SK-N-SH treated with all-trans-retinoic acid at 6 μM for 48 hours (cell line): ENCODE results near the gene ARHGEF1.

Experiments used
- ATAC-seq: fragments of 200-7000 bp; cut with Tn5 transposase; 3 replicates; pipeline ENCODE4 v1.9.1; 2020; ENCODE audit warnings: mild to moderate bottlenecking, moderate library complexity
- ARNTL ChIP-seq: fragments of 450-650 bp; formaldehyde crosslinking; IDR thresholded peaks from 2 replicates; pipeline ENCODE4 v1.5.0; 2020; ENCODE audit warnings: low read depth, mild to moderate bottlenecking, moderate library complexity, borderline replicate concordance
- BACH2 ChIP-seq: fragments of 250-450 bp; sonication (Bioruptor Pico); IDR thresholded peaks from 2 replicates; pipeline ENCODE4 v1.9.0; 2021; ENCODE audit warnings: mild to moderate bottlenecking, borderline replicate concordance
- CSDC2 ChIP-seq: fragments of 250-450 bp; sonication (Bioruptor Pico); IDR thresholded peaks from 2 replicates; pipeline ENCODE4 v1.5.0; 2020; ENCODE audit warnings: mild to moderate bottlenecking, moderate library complexity
- ESRRG ChIP-seq: fragments of 250-450 bp; sonication (Bioruptor Pico); IDR thresholded peaks from 2 replicates; pipeline ENCODE4 v1.6.1; 2021; ENCODE audit warnings: mild to moderate bottlenecking
- GLIS3 ChIP-seq: fragments of 250-450 bp; sonication (Bioruptor Pico); IDR thresholded peaks from 2 replicates; pipeline ENCODE4 v1.5.0; 2020; ENCODE audit warnings: mild to moderate bottlenecking, moderate library complexity
- OSR1 ChIP-seq: fragments of 250-450 bp; sonication (Bioruptor Pico); IDR thresholded peaks from 2 replicates; pipeline ENCODE4 v1.8.0; 2022; ENCODE audit warnings: moderate library complexity, mild to moderate bottlenecking, inconsistent platforms
- SNAI2 ChIP-seq: fragments of 250-450 bp; sonication (Bioruptor Pico); IDR thresholded peaks from 2 replicates; pipeline ENCODE4 v1.5.0; 2020; ENCODE audit warnings: mild to moderate bottlenecking, moderate library complexity
- TCF4 ChIP-seq: fragments of 250-450 bp; sonication (Bioruptor Pico); IDR thresholded peaks from 2 replicates; pipeline ENCODE4 v1.8.0; 2021; ENCODE audit warnings: mild to moderate bottlenecking, moderate library complexity, borderline replicate concordance
- TOX ChIP-seq: fragments of 250-450 bp; sonication (Bioruptor Pico); IDR thresholded peaks from 2 replicates; pipeline ENCODE4 v1.8.0; 2021; ENCODE audit warnings: mild to moderate bottlenecking, moderate library complexity, borderline replicate concordance
- ZC3H10 ChIP-seq: fragments of 250-450 bp; sonication (Bioruptor Pico); IDR thresholded peaks from 2 replicates; pipeline ENCODE4 v1.5.1; 2021; ENCODE audit warnings: mild to moderate bottlenecking, moderate library complexity
- ZFP3 ChIP-seq: fragments of 250-450 bp; sonication (Bioruptor Pico); IDR thresholded peaks from 2 replicates; pipeline ENCODE4 v1.5.0; 2020; ENCODE audit warnings: mild to moderate bottlenecking, moderate library complexity
- ZNF70 ChIP-seq: fragments of 450-650 bp; formaldehyde crosslinking; IDR thresholded peaks from 2 replicates; pipeline ENCODE4 v1.5.0; 2020; ENCODE audit warnings: mild to moderate bottlenecking, moderate library complexity
- ZNF8 ChIP-seq: fragments of 450-650 bp; formaldehyde crosslinking; IDR thresholded peaks from 2 replicates; pipeline ENCODE4 v1.5.0; 2020; ENCODE audit warnings: mild to moderate bottlenecking, moderate library complexity
- TF ChIP-seq, protein P1 (sequence below): fragments of 250-450 bp; sonication (Bioruptor Pico); IDR thresholded peaks from 2 replicates; pipeline ENCODE4 v1.5.1; 2021; ENCODE audit warnings: mild to moderate bottlenecking, moderate library complexity
- TF ChIP-seq, protein P2 (sequence below): fragments of 250-450 bp; sonication (Bioruptor Pico); IDR thresholded peaks from 2 replicates; pipeline ENCODE4 v1.5.0; 2020; ENCODE audit warnings: mild to moderate bottlenecking, moderate library complexity
- TF ChIP-seq, protein P3 (sequence below): fragments of 250-450 bp; sonication (Bioruptor Pico); IDR thresholded peaks from 2 replicates; pipeline ENCODE4 v1.8.0; 2020; ENCODE audit warnings: mild to moderate bottlenecking, moderate library complexity, borderline replicate concordance
- TF ChIP-seq, protein P4 (sequence below): fragments of 250-450 bp; sonication (Bioruptor Pico); IDR thresholded peaks from 2 replicates; pipeline ENCODE4 v1.8.0; 2021; ENCODE audit warnings: low read depth, mild to moderate bottlenecking, moderate library complexity, borderline replicate concordance
- TF ChIP-seq, protein P5 (sequence below): fragments of 250-450 bp; sonication (Bioruptor Pico); IDR thresholded peaks from 2 replicates; pipeline ENCODE4 v1.5.1; 2020; ENCODE audit warnings: low read depth, mild to moderate bottlenecking, moderate library complexity

The ARHGEF1 gene

DNA sequence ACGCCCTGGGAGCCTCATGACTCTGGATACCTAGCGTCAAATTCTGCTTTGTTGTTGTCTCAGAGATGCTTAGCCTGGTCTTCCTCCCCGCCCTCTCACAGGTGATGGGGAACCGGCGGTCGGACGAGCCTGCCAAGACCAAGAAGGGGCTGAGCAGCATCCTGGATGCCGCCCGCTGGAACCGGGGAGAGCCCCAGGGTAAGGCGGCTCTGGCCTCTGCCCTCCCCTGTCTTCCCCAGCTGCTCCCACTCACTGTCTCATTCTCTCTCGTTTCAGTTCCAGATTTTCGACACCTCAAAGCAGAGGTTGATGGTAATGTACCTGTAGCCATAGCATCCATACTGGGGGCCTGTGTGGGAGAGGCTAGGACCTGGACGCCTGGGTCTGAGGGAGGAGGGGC lies 11.4 kb downstream of the ARHGEF1 start:
- ATAC-seq = no peak
- TF ChIP-seq, protein P1, sequence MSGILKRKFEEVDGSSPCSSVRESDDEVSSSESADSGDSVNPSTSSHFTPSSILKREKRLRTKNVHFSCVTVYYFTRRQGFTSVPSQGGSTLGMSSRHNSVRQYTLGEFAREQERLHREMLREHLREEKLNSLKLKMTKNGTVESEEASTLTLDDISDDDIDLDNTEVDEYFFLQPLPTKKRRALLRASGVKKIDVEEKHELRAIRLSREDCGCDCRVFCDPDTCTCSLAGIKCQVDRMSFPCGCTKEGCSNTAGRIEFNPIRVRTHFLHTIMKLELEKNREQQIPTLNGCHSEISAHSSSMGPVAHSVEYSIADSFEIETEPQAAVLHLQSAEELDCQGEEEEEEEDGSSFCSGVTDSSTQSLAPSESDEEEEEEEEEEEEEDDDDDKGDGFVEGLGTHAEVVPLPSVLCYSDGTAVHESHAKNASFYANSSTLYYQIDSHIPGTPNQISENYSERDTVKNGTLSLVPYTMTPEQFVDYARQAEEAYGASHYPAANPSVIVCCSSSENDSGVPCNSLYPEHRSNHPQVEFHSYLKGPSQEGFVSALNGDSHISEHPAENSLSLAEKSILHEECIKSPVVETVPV (CRISPR knock-in tag) = no peak
- TF ChIP-seq, protein P2, sequence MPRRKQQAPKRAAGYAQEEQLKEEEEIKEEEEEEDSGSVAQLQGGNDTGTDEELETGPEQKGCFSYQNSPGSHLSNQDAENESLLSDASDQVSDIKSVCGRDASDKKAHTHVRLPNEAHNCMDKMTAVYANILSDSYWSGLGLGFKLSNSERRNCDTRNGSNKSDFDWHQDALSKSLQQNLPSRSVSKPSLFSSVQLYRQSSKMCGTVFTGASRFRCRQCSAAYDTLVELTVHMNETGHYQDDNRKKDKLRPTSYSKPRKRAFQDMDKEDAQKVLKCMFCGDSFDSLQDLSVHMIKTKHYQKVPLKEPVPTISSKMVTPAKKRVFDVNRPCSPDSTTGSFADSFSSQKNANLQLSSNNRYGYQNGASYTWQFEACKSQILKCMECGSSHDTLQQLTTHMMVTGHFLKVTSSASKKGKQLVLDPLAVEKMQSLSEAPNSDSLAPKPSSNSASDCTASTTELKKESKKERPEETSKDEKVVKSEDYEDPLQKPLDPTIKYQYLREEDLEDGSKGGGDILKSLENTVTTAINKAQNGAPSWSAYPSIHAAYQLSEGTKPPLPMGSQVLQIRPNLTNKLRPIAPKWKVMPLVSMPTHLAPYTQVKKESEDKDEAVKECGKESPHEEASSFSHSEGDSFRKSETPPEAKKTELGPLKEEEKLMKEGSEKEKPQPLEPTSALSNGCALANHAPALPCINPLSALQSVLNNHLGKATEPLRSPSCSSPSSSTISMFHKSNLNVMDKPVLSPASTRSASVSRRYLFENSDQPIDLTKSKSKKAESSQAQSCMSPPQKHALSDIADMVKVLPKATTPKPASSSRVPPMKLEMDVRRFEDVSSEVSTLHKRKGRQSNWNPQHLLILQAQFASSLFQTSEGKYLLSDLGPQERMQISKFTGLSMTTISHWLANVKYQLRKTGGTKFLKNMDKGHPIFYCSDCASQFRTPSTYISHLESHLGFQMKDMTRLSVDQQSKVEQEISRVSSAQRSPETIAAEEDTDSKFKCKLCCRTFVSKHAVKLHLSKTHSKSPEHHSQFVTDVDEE (CRISPR knock-in tag) = no peak
- TF ChIP-seq, protein P3, sequence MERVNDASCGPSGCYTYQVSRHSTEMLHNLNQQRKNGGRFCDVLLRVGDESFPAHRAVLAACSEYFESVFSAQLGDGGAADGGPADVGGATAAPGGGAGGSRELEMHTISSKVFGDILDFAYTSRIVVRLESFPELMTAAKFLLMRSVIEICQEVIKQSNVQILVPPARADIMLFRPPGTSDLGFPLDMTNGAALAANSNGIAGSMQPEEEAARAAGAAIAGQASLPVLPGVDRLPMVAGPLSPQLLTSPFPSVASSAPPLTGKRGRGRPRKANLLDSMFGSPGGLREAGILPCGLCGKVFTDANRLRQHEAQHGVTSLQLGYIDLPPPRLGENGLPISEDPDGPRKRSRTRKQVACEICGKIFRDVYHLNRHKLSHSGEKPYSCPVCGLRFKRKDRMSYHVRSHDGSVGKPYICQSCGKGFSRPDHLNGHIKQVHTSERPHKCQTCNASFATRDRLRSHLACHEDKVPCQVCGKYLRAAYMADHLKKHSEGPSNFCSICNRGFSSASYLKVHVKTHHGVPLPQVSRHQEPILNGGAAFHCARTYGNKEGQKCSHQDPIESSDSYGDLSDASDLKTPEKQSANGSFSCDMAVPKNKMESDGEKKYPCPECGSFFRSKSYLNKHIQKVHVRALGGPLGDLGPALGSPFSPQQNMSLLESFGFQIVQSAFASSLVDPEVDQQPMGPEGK (CRISPR knock-in tag) = no peak
- TF ChIP-seq ARNTL = no peak
- TF ChIP-seq TCF4 = no peak
- TF ChIP-seq, protein P4, sequence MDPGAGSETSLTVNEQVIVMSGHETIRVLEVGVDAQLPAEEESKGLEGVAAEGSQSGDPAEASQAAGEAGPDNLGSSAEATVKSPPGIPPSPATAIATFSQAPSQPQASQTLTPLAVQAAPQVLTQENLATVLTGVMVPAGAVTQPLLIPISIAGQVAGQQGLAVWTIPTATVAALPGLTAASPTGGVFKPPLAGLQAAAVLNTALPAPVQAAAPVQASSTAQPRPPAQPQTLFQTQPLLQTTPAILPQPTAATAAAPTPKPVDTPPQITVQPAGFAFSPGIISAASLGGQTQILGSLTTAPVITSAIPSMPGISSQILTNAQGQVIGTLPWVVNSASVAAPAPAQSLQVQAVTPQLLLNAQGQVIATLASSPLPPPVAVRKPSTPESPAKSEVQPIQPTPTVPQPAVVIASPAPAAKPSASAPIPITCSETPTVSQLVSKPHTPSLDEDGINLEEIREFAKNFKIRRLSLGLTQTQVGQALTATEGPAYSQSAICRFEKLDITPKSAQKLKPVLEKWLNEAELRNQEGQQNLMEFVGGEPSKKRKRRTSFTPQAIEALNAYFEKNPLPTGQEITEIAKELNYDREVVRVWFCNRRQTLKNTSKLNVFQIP (CRISPR knock-in tag) = no peak
- no peak for TF ChIP-seq CSDC2
- no peak for TF ChIP-seq TOX
- TF ChIP-seq SNAI2 (CRISPR knock-in tag) = no peak
- TF ChIP-seq, protein P5, sequence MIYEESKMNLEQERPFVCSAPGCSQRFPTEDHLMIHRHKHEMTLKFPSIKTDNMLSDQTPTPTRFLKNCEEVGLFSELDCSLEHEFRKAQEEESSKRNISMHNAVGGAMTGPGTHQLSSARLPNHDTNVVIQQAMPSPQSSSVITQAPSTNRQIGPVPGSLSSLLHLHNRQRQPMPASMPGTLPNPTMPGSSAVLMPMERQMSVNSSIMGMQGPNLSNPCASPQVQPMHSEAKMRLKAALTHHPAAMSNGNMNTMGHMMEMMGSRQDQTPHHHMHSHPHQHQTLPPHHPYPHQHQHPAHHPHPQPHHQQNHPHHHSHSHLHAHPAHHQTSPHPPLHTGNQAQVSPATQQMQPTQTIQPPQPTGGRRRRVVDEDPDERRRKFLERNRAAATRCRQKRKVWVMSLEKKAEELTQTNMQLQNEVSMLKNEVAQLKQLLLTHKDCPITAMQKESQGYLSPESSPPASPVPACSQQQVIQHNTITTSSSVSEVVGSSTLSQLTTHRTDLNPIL = no peak
- no peak for TF ChIP-seq BACH2
- TF ChIP-seq ZNF70 (CRISPR knock-in tag) = no peak
- TF ChIP-seq ZC3H10 (CRISPR knock-in tag) = no peak
- TF ChIP-seq OSR1 (CRISPR knock-in tag) = no peak
- TF ChIP-seq, all 23 proteins: peak for 0

DNA sequence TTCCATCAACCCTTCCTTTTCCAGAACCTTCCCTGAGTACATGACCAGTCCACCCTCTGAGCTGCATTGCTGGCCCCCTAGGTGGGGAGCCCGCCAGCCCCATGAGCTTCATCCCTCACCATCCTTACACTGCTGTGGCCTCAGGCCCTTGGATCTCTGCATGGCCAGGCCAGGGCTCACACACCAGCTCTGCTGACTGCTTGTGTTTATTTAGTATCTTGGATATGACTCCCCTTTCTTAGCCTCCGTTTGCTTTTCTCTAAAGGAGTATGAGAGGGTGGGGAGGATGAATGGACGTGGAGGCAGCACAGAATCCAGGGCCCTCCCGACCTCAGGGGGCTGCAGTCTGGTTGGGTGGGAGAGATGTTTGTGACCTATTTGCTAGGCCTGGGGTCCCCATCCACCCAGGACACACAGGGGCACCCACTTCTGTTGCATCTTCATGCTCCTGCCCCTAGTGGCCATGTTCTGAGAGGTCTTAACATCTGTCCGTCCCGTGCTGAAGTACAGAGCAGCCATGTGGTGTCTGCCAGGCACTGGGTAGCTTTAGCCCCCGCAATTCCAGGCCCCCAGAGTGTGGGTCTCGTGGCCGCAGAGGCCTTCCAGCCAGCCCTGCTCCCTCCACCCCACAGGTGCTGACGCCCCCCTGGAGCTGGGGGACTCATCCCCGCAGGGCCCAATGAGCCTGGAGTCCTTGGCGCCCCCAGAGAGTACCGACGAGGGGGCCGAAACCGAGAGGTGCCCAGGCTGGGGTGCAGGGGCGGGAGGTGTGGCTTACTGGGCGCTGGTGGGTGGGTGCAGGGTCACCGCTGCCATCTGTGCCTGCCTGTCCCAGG lies 13.0 kb downstream of the ARHGEF1 start:
- peak; percentile 63 for ATAC-seq
- TF ChIP-seq, protein P2 (CRISPR knock-in tag) = no peak
- no peak for TF ChIP-seq BACH2
- no peak for TF ChIP-seq OSR1 (CRISPR knock-in tag)
- TF ChIP-seq ZFP3 = no peak
- no peak for TF ChIP-seq SNAI2 (CRISPR knock-in tag)

DNA sequence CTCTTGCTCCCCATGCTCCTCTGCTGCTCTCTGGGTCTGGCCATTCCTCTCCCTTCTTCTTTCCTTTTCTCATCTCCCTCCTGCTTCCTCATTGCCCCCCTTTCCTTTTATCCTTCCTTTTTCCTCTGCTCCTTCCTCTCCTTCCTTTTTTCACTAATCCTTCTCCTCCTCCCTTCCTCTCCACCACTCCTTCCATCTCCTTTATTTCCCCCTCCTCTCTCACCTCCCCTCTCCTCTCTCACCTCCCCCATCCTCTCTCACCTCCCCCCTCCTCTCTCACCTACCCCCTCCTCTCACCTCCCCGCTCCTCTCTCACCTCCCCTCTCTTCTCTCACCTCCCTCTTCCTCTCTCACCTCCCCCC lies 13.6 kb downstream of the ARHGEF1 start:
- no peak for ATAC-seq
- TF ChIP-seq, protein P5 = no peak
- TF ChIP-seq ZC3H10 (CRISPR knock-in tag) (no peak), ZNF8 (CRISPR knock-in tag) (no peak), GLIS3 (CRISPR knock-in tag) (no peak), ESRRG (CRISPR knock-in tag) (no peak)
- TF ChIP-seq, protein P3 (CRISPR knock-in tag) = no peak
